Activated CD8-positive, alpha-beta memory T cell treated with anti-CD3 and anti-CD28 coated beads, Interleukin-2, amount 50 U/mL, for 1 hour (primary cell): ENCODE results near the gene TAS1R1.

Experiments
- DNase-seq: peaks from one replicate; pipeline ENCODE4 v3.0.0-alpha.2; 2020; ENCODE audit errors: extremely low read depth

Gene TAS1R1

DNA sequence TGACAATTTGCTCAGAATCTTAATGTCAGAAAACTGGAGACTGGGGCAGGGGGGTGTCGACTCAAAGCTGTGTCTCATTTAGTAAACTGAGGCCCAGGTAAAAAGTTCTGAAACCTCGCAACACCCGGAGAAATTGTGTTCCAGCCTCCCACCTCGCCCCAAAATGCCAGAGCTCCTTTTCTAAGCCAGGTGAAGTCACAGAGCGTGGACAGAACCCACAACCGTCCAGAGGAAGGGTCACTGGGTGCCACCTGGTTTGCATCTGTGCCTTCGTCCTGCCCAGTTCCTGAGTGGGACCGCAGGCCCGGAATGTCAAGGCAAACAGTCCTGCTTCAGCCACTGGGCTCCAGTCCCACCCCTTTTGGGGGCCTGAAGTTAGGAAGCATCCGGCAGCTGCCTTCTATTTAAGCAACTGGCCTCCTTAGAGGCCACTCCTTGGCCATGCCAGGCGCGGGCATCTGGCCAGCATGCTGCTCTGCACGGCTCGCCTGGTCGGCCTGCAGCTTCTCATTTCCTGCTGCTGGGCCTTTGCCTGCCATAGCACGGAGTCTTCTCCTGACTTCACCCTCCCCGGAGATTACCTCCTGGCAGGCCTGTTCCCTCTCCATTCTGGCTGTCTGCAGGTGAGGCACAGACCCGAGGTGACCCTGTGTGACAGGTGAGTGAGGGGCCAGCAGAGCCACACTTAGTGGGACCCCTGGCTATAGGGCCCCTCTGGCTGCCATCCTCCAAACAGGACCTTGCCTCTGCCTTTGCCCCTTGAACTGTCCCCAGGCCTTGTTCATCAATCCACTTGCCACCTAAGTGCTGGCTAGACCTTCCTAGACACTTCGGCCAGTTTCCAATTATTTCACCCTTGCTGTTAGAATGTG is at the start of gene TAS1R1:
TAS1R1 (plus strand) TSS at position 401 of the 872 bp plus-strand sequence; CDS start at position 468, 67 bp downstream.
- no peak for DNase-seq

- DNase-seq, result no peak
Measured at GRCh38 chr1:6505367-6506209, 49.5 kb upstream of the TAS1R1 start.

- no peak for DNase-seq
Measured at GRCh38 chr1:6506210-6507036, 48.7 kb upstream of the TAS1R1 start.

GRCh38 chr1:6507037-6507428 is 48.1 kb upstream of the TAS1R1 start:
- DNase-seq, result no peak

- no peak for DNase-seq
Measured at GRCh38 chr1:6507461-6507911, 47.6 kb upstream of the TAS1R1 start.

- no peak for DNase-seq
Measured at GRCh38 chr1:6508154-6508815, 46.8 kb upstream of the TAS1R1 start.

DNA sequence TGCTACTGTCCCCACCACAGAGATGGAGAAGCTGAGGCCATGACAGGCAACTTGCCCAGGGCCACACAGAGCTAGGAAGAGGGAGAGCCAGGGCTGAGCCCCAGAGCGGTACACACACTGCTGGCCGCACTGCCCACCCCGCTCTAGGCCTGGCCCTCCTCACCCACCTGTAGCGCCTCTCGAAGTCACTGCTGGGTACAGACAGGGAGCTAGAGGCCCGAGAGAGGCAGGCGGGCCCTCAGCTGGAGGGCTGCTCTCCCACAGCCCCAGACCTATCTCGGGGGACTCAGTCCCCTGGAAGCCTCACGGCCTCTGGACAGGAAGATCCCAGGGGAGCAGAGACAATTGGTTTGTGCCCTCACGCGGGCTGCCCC is 46.3 kb upstream of the TAS1R1 start:
- DNase-seq, result no peak

DNA sequence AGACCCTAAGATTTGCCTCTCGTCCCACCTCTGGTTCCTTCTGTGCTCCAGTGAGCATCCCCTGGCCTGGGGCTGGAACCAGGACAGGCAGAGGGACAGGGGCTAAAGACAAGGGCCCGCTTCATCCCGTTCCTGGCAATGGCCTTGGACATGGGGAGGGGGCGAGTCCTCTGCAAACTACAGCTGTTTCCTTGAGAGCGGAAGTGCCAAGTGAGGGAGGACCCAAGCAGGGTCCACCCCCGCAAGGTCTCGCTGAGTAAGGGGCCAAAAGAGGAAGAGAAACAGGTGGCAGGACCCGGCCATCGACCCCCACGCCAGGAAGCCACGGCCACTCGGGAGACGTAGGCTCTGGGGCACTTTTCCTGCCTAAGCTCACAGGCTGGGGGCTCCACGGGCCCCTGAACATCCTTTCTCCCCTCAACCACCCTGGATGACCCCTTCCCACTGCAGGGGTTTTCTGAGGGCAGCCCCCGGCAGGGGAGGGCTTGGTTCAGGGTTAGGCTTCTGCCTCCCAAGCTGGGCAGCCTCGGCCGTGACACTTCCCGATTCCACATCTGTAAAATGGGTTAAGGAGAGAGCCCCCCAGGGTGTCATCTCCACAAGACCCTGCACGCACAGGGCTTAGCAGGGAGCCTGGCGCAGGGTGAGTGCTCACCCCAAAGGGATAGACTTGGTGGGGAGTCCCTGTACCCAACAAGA is 45.7 kb upstream of the TAS1R1 start:
- no peak for DNase-seq

GRCh38 chr1:6509919-6510291 is 45.2 kb upstream of the TAS1R1 start:
- no peak for DNase-seq

GRCh38 chr1:6510493-6510892 is 44.6 kb upstream of the TAS1R1 start:
- DNase-seq, result no peak

DNA sequence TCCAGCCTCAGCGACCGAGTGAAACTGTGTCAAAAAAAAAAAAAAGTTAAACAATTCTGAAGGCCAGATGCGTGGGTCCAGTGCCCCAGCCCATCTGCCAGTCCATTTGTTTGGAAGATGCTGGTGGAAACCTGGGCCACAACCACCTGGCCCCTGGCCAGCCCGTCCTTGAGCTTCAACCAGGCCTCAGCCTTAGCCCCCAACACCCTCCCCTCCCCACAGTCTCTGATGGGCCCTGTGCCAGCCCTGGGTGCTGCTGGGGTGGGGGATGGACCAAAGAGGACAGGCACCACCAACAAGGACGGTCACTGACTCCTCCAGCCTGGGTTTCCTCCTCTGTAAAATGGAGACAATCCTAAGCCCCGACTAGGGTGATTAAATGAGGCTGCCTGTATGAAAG is 44.1 kb upstream of the TAS1R1 start:
- DNase-seq, result no peak

GRCh38 chr1:6511561-6512244 is 43.4 kb upstream of the TAS1R1 start:
- DNase-seq, result no peak

- no peak for DNase-seq
Measured at GRCh38 chr1:6512245-6512907, 42.7 kb upstream of the TAS1R1 start.

DNA sequence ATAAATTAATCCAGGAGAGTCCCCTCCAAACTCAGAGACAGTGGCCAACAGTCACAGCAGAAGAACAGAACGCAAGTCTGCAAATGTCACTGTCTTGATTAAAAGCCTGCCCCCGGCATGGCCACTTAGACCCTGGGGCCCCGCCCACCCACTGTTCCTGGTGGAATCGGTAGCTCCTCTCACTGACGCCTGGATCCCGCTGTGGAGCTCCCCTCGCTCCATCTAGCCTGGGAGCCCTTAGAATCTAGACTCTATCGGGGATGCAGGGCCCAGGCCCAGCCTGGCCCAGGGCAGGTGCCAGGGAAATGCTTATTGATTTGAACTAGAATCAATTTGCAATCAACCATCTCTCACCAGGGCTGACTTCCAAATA is 42.2 kb upstream of the TAS1R1 start:
- no peak for DNase-seq

DNA sequence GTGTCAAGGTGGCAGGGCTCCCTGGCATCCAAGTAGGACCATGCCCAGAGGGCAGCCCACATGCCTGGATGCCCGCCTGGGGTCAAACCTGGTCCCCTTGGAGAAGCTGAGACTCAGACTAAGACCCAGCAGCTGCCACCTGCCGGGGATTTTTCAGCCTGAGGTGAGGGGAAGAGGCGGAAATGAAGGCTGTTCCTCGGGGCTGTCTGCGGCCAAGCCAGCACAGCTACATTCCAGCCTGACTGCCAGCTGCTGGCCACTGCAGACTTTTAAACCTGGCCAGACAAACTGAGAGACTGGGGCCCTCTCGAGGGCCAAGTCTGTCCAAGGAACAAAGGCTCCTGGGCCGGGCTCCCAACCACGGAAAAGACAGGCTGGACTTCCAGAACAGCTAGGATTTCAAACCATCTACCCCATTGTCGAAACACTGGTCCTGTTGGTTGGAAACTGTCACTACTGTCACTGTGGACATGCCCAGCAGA is 41.7 kb upstream of the TAS1R1 start:
- no peak for DNase-seq

- DNase-seq, result no peak
Measured at GRCh38 chr1:6515771-6516170, 39.3 kb upstream of the TAS1R1 start.

GRCh38 chr1:6517435-6517851 is 37.7 kb upstream of the TAS1R1 start:
- DNase-seq, result no peak

DNA sequence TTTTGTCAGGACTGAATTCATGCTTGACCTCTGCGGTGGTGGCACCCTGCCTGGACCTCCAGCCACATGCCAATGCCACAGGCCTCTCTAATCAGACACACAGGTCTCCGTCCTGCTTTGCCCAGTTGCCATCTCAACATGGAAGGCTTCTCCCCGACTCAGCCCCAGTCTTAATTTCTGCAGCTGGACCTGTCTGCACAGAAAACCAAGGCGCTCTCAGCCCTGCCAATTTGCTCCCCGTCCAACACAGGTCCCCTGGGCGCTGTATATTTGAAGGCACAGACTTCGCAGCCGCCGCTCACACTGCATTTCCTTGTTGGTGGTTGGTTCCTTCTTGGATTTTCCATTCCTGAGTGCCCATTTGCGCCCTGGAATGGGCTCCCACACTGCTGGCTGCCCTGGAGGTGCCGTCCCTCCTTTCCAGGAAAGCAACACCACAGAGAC is 35.6 kb upstream of the TAS1R1 start:
- no peak for DNase-seq

GRCh38 chr1:6519935-6520671 is 35.0 kb upstream of the TAS1R1 start:
- DNase-seq, result no peak
